GM19043 (cell line): ENCODE results near the gene PHF2.

Experiments
- ATAC-seq: cut with Tn5 transposase; IDR thresholded peaks from one replicate; pipeline ENCODE4 v1.9.1; 2021; ENCODE audit warnings: low read depth; ENCODE audit not compliant: unreplicated experiment

PHF2 gene

DNA sequence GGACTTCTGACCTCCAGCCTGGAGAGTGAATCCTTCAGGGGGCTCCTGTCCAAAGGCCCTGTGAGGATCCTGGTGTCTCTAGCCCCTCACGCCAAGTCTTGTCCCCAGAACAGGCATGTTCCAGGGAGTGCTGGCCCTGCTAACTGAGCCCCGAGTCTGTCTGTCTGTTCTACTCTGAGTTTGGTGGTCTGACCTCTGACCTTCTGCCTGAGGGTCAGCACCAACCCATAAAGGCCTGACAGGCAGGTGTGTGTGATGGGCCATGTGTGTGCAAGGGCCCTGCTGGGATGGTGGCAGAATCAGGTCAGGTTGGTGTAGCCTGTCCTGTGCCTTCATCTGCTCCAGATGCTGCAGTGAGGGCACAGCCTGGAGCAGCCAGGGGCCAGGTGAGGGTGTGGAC lies 46.3 kb downstream of the PHF2 start:
- no peak for ATAC-seq

DNA sequence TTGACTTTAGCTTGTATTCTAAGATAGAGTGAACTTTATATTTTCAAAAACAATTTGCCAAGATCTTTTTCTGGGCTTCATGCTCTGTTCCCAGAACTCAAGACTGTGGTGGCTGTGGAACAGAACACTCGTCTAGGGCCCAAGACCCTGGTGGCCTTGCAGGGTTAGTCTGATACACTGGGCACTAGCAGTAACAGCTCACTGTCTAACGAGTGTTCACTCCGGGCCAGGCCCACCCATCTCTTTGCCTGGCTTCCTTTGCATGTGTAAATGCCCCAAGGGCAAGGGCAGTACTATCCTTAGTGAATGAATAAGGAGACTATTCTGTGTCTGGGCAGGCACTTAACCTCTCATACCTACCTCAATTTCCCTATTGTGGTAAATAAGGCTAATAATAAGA lies 47.4 kb downstream of the PHF2 start:
- no peak for ATAC-seq

GRCh38 chr9:93624431-93624834 lies 48.0 kb downstream of the PHF2 start:
- ATAC-seq: no peak

DNA sequence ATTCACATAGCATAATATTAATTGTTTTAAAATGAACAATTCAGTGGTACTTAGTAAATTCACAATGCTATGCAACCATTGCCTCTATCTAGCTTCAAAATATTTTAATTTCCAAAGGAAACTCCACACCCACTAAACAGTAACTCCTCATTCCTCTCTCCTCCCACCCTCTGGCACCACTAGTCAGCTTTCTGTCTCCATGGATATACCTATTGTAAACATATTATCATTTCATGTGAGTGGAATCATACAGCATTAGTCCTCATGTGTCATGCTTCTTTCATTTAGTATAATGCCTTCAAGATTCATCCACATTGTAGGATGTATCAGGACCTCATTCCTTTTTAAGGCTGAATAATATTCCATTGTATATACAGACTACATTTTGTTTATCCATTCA lies 48.6 kb downstream of the PHF2 start:
- ATAC-seq: no peak

DNA sequence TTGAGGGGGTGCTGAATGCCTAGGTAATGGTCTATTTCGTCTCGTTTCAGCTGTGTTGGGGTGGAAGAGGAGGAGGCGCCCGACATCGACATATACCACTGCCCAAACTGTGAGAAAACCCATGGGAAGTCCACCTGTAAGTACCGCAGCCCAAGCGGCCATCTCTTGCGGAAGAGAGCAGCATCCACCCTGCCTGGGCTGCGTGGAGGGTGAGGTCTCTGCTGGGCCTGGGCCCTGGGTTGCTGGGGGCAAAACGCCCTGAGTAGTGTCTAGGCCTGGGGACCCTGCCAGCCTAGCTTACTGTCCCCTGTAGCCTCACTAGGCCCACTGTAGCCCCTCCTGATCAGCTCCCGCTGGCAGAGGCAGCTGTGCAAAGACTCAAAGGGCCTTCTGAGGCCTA lies 53.5 kb downstream of the PHF2 start:
- ATAC-seq: no peak

DNA sequence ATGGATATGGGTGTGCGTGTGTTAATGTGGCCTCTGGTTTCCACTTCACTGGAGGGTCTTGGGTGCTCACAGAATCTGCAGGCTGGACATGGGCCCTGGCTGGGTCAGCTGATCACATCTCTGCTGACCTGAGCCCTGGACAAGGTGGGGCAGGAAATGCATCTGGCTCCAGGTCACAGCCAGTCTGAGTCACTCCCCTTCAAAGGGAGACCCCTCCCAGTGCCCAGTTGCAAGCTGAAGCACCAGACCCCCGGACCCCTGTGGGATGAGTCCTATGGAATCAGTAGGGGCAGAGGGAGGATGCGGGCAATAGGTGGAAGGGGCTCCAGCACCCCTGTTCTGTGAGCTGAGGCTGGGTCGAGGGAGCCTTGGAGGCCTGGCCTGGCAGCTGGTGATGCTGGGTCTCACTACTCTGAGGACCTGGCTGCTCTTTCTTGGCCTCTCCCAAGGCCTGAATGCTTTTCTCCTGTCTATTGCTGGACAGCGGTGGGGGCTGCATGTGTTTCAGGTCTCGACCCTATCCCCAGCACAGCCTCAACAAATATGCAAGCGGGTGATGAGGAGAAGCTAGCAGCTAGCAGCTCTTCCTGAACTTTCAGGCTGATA lies 54.5 kb downstream of the PHF2 start:
- ATAC-seq: no peak

DNA sequence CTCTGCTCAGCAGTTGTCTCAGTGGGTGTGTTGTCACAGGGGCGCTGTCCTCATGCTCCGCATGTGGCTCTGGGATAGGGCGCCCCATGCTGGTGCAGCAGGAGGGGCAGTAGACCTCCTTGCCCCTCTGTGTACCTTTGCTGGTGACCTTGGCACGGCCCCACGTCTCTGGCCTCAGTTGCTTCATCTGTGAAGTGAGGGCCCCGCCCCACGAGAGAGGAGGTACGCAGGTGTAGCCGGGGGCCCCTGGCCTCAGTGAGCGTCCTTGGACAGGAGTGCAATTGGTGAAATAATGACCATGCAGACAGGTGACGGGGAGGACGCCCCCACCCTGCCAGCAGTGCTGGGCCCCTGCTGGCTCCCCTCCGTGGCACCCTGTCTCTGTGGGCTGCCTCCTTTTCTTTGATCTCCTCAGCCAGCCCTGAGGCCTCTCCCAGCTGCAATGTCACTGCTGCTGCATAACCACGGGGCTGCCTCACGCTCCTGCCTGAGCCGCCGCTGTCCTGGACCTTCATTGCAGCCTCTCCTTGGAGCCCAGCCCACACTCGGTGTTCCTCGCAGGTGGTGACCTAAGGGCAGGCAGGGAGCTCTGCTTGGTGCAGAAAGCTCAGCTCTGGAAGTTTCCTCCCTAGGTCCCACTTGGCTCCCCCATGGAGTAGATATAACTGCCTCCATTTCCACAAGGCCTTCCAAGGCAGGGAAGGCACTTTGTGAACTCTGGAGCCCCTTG lies 57.3 kb downstream of the PHF2 start:
- ATAC-seq: no peak

- ATAC-seq: no peak
Measured at GRCh38 chr9:93634311-93635185, 58.2 kb downstream of the PHF2 start.

DNA sequence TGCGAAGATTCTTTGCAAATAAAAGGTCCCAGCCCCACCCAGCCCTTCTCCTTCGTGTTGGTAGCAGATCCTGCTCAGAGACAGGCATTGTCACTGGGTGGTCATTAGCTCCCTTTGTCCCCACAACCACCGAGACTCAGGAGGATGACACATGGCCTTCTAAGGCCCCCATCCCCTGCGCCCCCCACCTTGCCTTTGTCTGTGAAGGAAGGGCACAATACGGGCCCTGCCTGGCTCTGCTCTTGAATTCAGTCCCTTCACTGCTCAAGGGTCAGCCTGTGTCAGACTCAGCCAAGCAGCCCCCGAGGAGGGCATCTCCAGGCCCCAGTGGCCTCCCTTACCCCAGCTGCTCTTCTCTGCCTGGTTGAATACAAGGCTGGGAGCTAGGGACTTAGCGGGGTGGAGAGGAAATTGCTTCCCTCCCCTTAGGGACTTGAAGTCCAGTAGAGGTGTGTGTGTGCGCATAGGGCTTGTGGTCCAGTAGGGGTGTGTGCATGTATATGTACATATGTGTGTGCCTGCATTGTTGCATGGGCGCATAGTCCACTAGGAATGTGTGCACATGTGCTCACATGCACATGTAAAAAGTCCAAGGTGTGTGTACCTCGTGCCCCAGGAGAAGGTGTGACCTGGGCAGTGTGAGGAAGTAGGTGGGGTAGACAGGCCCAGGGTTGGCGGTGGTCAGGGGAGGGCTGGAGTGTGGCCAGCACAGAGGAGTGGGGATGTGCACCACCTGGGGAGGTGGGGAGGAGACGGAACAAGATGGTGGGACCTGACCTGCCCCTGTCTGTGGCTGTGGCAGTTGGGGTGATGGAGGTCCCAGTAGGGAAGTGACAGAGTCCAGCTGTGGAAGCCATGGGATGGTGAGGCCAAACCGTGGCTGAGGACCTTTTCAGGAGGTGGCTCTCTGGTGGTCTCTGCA lies 59.1 kb downstream of the PHF2 start:
- ATAC-seq: no peak

GRCh38 chr9:93636172-93636661 lies 59.8 kb downstream of the PHF2 start:
- no peak for ATAC-seq

GRCh38 chr9:93636667-93637066 lies 60.3 kb downstream of the PHF2 start:
- no peak for ATAC-seq

- ATAC-seq: no peak
Measured at GRCh38 chr9:93637886-93638285, 61.5 kb downstream of the PHF2 start.

DNA sequence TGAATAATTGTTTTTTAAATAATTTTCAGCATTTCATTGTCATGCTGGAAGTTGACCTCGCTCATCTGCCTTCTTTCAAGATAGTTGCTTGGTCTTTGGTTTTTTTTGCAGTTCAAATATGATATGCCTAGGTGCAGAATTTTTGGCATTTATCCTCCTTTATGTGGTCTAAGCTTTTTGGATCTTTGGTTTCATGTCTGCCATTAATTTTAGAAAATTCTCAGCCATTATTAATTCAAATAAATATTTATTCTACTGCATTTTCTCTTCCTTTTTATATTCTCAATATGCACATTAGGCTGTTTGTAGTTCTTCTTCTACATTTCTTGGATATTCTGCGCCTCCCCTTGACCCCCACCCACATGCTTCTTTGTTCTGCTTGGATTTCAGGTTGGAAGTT lies 63.6 kb downstream of the PHF2 start:
- ATAC-seq: no peak

DNA sequence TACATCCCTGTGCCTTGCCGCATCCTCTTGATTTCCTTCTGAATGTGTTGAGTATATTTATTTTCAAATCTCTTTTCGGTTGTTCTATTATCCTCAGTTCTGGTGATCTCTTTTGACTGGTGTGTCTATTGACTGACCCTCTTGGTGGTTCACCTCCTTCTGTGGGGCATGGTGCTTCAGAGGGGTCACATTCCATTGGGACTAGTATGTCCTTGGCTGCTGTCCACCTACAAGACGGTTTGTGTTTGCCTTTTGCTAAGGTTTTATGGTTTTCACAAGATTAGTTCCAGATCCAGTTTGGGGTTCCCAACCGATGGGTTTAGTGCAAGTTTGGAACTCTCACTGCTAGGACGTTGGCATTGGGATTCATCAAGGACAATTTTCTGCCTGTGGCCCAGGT lies 66.6 kb downstream of the PHF2 start:
- no peak for ATAC-seq

GRCh38 chr9:93644397-93645088 lies 68.2 kb downstream of the PHF2 start:
- ATAC-seq: no peak

- no peak for ATAC-seq
Measured at GRCh38 chr9:93645149-93645889, 68.9 kb downstream of the PHF2 start.

DNA sequence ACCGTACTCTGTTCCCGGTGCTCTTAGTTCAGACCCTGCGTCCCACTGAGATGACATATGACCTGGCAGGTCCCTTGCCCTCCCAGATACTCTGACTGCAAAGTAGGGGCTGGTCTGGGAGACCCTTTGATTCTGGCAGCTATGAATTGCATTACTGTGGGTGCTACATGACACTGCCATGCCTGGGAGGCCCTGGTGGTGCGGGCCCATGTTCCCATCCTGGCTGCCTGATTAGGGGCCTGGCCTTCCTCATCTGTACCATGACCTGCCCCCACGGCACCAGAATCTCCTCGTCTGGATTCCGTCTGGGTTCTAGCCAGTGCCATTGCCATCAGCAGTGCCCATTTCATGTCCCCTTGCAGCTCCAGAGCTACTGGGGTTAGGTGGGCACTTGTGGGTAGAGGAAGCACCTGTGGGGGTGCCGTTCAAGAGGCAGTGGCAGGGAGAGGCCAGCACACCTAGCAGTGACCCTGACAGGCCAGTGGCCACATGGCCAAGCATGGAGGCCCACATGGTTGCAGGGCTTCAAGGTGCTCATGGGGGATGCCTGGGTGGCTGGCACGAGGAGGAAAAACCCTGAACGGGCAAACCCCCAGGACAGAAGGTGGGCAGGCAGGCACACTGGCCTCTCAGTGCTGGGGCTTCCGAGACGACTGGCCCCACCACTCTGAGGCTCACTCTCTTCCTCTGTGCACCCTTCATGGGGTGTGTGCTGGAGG lies 69.7 kb downstream of the PHF2 start:
- ATAC-seq: no peak

DNA sequence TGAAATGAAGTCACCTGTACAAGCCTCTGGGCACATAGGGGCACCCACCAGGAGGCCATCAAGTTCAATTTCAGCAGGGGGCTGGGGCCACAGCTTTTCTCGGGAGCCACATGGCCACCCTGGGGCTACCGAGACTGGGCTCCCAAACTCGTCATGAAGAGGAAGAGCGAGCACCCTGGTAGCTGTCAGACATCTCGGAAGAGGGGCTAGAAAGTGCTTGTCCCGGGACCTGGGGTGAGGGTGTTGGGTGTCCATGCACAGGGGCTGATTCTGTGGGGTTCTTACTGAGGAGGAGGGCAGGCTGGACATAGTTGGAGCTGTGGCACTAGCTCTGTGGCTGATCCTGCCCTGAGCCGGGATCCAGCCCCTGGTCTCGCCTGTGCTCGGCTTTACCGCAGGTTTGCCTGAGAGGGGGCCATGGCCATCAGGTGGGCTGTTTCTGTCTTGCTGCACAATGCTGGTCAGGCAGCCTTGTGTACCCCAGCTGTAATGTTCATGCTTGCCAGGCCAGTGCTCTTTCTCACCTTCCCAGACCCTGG lies 70.3 kb downstream of the PHF2 start:
- ATAC-seq: no peak
